SW 1271 (cell line): ENCODE measurements around the gene BCO2.
"Not testable (repeated sequence)": the region's sequence is repeated elsewhere in the genome, so short reads cannot be mapped to it uniquely, and the experiment has no call there.

ENCODE experiments used
- DNase-seq, 2 experiments: peaks; one replicate each; lab custom pipeline; 2025; lab: John Stamatoyannopoulos, UW

BCO2 gene

DNA sequence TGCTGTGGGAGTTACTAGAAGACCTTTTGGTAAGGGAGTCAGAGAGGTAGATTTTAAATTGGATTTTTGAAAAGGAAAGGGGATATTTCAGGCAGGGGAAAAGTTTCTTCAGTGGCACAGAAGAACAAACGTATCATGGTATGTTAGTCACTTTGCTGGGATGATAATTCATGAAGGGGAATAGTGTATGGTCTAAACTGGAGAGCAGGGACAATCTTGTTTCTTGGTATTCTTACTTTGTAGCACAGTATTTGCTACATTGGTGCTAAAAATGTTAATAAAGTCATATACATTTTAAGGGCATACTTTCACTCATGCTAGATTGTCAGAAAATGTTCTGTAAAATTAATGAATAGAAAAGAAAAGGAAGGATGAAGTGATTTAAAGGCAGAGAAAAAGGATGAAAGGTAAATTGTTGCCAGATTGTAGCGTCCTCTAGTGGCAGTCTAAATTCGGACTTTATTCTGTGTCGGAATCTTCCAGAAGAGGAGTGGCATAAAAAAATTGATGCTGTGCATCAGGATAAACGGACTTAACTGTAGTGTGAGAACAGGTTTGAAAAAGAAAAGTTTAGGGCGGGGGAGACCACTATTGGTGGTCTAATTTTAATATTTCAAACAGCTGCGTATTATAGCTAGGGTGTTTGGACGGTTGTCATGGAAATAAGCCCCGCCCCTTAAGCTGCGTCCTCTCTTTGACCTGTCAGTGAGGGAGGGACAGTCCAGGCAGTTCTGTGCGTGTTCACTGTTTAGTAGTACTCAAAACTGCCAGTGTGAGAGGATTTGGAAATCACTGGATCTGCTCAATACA, at the start of gene BCO2:
TSS of gene BCO2 (plus strand) at position 724 of the 810 bp plus-strand sequence. CDS start 90 bp downstream, outside the sequence.
- DNase-seq: peak; percentile 49 to 96

GRCh38 chr11:112127056-112127455, 48.3 kb upstream of the BCO2 start:
- no peak for DNase-seq

DNA sequence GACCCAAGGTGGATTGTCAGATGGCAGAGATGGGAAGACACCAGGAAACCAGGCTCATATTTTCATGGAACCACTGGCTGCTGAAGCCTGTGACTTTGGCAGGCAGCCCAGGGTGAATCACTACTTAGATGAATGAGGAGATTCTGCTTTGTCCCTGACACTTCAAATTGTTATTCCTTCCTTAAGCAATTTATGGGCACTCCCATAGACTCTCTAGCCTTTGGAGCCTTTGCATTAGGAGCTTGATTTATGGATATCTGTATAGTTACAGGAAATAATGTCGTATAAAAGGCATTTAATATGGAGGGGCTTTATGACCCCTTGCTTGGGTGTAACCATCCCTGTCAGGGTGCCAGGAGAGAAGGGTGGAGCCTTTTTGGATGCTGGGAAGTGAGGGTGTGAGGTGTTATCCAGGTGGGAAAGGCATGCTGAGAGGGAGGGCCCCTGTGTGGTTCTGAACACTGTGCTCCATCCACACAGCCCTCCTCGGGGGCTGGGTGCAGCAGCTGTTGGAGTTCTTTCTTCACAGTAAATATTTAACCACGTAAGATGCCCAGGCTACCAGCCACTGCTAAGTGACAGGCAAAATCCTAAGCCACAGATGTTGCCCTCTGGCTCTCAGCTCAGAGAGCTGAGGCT, 46.7 kb upstream of the BCO2 start:
- peak; percentile 81 to 86 for DNase-seq

- DNase-seq: no peak
These were observed 45.7 kb upstream of the BCO2 start for GRCh38 chr11:112129656-112130055.

DNA sequence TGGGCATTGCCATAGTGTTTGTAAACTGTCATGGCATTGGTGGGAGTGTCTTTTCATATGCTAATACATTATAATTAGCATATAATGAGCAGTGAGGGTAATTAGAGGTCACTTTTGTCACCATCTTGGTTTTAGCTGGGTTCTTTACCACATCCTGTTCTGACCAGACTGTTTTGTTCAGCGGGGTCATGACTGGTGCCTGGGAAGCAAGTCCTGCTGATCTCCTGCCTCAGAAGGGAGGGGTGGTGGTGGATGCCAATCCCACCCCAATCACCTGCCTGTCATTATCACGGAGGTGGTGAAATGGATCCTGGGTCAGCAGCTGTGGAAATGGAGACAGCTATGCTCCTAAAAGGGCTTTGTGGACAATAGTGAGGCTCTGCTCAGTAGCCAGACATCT, 42.6 kb upstream of the BCO2 start:
- DNase-seq: no peak

- no peak for DNase-seq
These were observed 40.8 kb upstream of the BCO2 start for GRCh38 chr11:112134473-112134872.

GRCh38 chr11:112143597-112143996, 31.7 kb upstream of the BCO2 start:
- no peak for DNase-seq

DNA sequence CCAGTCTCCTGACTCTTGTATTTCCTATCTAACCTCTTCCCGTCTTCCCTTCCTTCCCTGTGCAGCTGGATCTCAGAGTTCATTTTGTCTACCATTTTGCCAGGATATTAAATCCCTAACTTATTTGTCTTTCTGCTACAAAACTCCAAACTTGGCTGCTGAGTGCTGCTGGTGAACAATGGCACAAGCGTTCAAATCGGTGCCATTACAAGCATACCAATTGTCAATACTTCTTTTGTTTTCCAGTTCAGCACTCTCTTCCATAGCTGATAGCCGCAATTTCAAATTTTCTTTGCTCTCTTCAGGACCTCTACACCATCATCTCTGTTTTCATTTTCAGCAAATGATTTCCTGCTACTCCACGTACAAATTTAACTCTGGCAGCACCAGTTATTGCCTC, 24.8 kb upstream of the BCO2 start:
- DNase-seq: no peak

- no peak for DNase-seq
These were observed 19.0 kb upstream of the BCO2 start for GRCh38 chr11:112156153-112156955.

- DNase-seq: peak; percentile 100
These were observed 18.2 kb upstream of the BCO2 start for GRCh38 chr11:112156956-112157766.

- DNase-seq: no peak
These were observed 15.9 kb upstream of the BCO2 start for GRCh38 chr11:112159098-112160065.

- peak in 1 of 2 experiments; percentile 28 for DNase-seq
These were observed 15.0 kb upstream of the BCO2 start for GRCh38 chr11:112160091-112160848.

- DNase-seq: no peak
These were observed 14.3 kb upstream of the BCO2 start for GRCh38 chr11:112161012-112161411.

DNA sequence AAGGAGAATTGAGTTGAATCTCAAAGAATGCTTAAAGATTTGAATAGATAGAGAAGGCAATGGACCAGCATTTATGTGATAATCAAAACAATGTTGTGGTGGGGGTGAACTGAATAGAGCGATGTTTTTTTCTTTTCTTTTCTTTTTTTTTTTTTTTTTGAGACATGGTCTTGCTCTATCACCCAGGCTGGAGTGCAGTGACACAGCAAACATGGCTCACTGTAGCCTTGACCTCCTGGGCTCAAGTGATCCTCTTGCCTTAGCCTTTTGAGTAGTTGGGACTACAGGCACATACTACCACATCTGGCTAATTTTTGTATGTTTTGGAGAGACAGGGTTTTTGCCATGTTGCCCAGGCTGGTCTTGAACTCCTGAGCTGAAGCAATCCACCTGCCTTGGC, 13.1 kb upstream of the BCO2 start:
- DNase-seq: not testable (repeated sequence)

- no peak for DNase-seq
These were observed 12.4 kb upstream of the BCO2 start for GRCh38 chr11:112162761-112163546.

- no peak for DNase-seq
These were observed 11.2 kb upstream of the BCO2 start, which contains the start of gene IL18 for GRCh38 chr11:112163875-112164685. Gene IL18 (minus strand): TSS chr11:112164094. CDS start chr11:112155053, 9,041 bp downstream.

DNA sequence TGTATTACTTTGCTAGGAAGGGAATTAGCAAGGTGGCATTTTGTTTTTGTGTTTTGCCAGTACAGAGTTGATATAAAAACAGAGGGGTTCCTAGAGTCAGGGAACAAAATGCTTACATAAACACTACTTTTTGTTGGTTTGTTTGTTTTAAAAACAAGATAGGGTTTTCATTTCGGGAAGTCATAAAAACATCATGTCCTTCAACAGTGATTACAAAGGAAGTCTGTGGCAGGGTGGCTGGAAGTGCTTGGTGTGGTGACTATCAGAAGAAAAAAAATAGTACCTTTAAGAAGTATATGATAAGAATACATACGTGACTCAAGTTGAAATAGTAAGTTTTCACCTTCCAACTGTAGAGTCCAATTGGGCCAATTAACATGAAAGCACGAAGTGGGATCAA, 10.3 kb upstream of the BCO2 start:
- DNase-seq: no peak

DNA sequence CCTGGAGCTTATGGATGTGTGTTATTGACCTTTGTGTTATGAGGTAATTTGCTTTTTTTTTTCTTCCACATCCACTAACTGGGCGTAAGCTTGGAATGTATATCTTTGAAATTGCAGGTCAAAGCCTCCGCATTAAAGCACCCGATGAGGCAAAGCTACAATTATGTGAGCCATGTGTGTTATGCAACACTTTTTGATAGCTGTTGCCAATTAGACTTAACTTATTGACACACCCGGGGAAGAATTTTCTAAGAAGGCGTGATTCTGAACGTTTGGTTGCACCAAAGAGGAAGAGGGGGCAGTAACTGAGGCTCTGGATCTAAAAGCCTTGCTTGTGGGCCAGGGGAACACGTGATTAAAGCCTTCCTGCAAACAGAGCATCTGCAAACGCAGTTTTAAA, 8.8 kb upstream of the BCO2 start:
- no peak for DNase-seq
